Globus pallidus (tissue), 1 donor: ENCODE data around the gene DTNB.

ENCODE experiments used
- DNase-seq: peaks from one replicate; pipeline ENCODE4 v3.0.0-alpha.2; 2015; ENCODE audit warnings: low spot score

Gene DTNB

GRCh38 chr2:25454824-25455611 lies 218.4 kb downstream of the DTNB start:
- no peak for DNase-seq

GRCh38 chr2:25453199-25453905 lies 220.0 kb downstream of the DTNB start:
- no peak for DNase-seq

GRCh38 chr2:25448808-25449207 lies 224.6 kb downstream of the DTNB start:
- no peak for DNase-seq

- no peak for DNase-seq
Measured at GRCh38 chr2:25447018-25447417, 226.4 kb downstream of the DTNB start.

- DNase-seq, result no peak
Measured at GRCh38 chr2:25446122-25446521, 227.3 kb downstream of the DTNB start.

GRCh38 chr2:25445464-25445863 lies 227.9 kb downstream of the DTNB start:
- DNase-seq, result no peak

GRCh38 chr2:25444608-25445270 lies 228.6 kb downstream of the DTNB start:
- no peak for DNase-seq

- DNase-seq, result no peak
Measured at GRCh38 chr2:25443766-25444165, 229.6 kb downstream of the DTNB start.

- DNase-seq, result no peak
Measured at GRCh38 chr2:25441353-25441752, 232.0 kb downstream of the DTNB start.

- DNase-seq, result no peak
Measured at GRCh38 chr2:25438793-25439192, 234.6 kb downstream of the DTNB start.

- no peak for DNase-seq
Measured at GRCh38 chr2:25437881-25438662, 235.3 kb downstream of the DTNB start.

GRCh38 chr2:25435421-25435820 lies 238.0 kb downstream of the DTNB start:
- DNase-seq, result no peak

GRCh38 chr2:25431604-25432003 lies 241.8 kb downstream of the DTNB start:
- no peak for DNase-seq

GRCh38 chr2:25430556-25430955 lies 242.8 kb downstream of the DTNB start:
- DNase-seq, result no peak

GRCh38 chr2:25426326-25426725 lies 247.1 kb downstream of the DTNB start:
- DNase-seq, result no peak

- DNase-seq, result no peak
Measured at GRCh38 chr2:25424426-25425028, 248.8 kb downstream of the DTNB start.

- no peak for DNase-seq
Measured at GRCh38 chr2:25421820-25422411, 251.5 kb downstream of the DTNB start.

- DNase-seq, result no peak
Measured at GRCh38 chr2:25421289-25421688, 252.1 kb downstream of the DTNB start.

GRCh38 chr2:25420820-25421237 lies 252.5 kb downstream of the DTNB start:
- no peak for DNase-seq

GRCh38 chr2:25419678-25420242 lies 253.6 kb downstream of the DTNB start:
- no peak for DNase-seq
